Ovary (tissue), 3 donors: ENCODE measurements around the gene UAP1L1.

Source experiments
- CTCF ChIP-seq, 3 donors: fragments of 450-650 bp in 2 of 3; fragments of 200-600 bp in 1 of 3; IDR thresholded peaks; one replicate each; pipeline versions ENCODE4 v1.5.1 to v1.8.0; 2016 to 2022; ENCODE audit warnings: antibody characterized with exemption in 3 of 3, mild to moderate bottlenecking in 1 of 3
- EP300 ChIP-seq: sonication (generic); formaldehyde crosslinking; IDR thresholded peaks from one replicate; pipeline ENCODE4 v1.6.1; 2017; ENCODE audit warnings: antibody characterized with exemption
- POLR2A ChIP-seq: fragments of 450-650 bp; IDR thresholded peaks from one replicate; pipeline ENCODE4 v1.6.1; 2017; ENCODE audit warnings: antibody characterized with exemption, mild to moderate bottlenecking, moderate library complexity
- donor health status: DM: no; HTN: no; CAD: no.

- TF ChIP-seq EP300 = no peak
- TF ChIP-seq CTCF (IDR thresholded peaks at IDR 0.05) = no peak
- no peak for TF ChIP-seq POLR2A
Measured at GRCh38 chr9:137048655-137049543, 28.4 kb upstream of the UAP1L1 start.
